B cell (primary cell): Measurements from ENCODE around the gene HCN2.
"Not testable (repeated sequence)": the region's sequence is repeated elsewhere in the genome, so short reads cannot be mapped to it uniquely, and the experiment has no call there.

Source experiments
- CTCF ChIP-seq: fragments of 200-600 bp; IDR thresholded peaks from one replicate; pipeline ENCODE4 v1.8.0; 2022; ENCODE audit warnings: antibody characterized with exemption, mild to moderate bottlenecking
- EZH2 ChIP-seq: IDR thresholded peaks from 2 replicates; pipeline ENCODE4 v1.6.1; 2012; ENCODE audit warnings: borderline replicate concordance, low read depth, mild to moderate bottlenecking, moderate library complexity, low read length; ENCODE audit not compliant: insufficient read depth, poor library complexity, severe bottlenecking

DNA sequence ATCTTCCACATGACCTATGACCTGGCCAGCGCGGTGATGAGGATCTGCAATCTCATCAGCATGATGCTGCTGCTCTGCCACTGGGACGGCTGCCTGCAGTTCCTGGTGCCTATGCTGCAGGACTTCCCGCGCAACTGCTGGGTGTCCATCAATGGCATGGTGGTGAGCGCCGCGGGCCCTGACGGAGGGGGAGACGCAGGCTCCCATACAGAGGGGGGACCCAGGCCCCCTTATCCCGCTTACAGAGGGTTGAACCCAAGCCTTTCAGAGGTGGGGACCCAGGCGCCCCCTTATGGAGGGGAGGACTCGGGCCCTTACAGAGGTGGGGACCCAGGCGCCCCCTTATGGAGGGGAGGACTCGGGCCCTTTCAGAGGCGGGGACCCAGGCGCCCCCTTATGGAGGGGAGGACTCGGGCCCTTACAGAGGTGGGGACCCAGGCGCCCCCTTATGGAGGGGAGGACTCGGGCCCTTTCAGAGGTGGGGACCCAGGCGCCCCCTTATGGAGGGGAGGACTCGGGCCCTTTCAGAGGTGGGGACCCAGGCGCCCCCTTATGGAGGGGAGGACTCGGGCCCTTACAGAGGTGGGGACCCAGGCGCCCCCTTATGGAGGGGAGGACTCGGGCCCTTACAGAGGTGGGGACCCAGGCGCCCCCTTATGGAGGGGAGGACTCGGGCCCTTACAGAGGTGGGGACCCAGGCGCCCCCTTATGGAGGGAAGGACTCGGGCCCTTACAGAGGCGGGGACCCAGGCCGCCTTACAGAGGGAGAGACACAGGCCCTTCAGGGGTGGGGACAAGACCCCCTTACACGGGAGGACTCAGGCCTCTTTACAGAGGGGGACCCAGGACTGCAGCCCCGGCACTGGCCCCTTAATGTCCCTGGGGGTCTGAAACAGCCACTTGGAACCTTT is 15.6 kb downstream of the HCN2 start:
- TF ChIP-seq CTCF, EZH2: not testable (repeated sequence)
